ENCODE measurements around the gene SAMD13. TPM values are rescaled to one million over a fixed set of nuclear protein-coding genes. Genes with fewer than 3 reads are reported as not detected.

Gene SAMD13
- total RNA-seq, 2 experiments from 2014 or later = 0.38 to 0.48 TPM

DNA sequence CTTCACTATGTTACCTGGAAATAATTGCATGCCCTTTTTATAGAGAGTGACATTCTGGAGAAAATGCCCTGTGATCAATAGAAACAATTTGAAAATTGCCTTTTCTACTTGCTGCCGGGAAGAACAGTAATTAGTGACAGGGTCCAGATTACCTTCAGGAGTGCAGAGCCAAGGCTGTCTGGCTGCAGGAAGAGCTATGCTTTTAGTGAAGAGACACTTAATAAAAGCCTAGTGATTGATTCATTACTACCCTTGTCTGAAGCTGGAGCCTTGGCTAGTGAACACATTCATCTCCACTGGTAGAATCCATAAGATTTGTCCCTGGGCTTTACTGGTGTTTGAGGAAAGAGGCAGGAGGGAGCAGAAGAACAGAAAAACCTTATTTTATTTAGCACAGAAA is 83.8 kb downstream of the SAMD13 start:
- CTCF ChIA-PET = no interaction called here
- Mint-ChIP-seq H3K27ac (no peak overlapping the region), H3K4me1 (ENCODE audit: low read depth) (no peaks in the 10 kb centered on the region), H3K27me3 (no peaks in the 10 kb centered on the region), H3K9me3 (no peaks in the 10 kb centered on the region), H3K36me3 (no peaks in the 10 kb centered on the region), H3K4me3 (no peak overlapping the region)
- intact Hi-C loops (cut with micrococcal nuclease) = no loop called here
- DNase-seq = no peak
- POLR2A ChIA-PET = no interaction called here

- no peak for DNase-seq
- no peak overlapping the region for H3K27ac Mint-ChIP-seq
- no peaks in the 10 kb centered on the region for H3K4me1 Mint-ChIP-seq (ENCODE audit: low read depth)
- no peaks in the 10 kb centered on the region for H3K9me3 Mint-ChIP-seq
- H3K4me3 Mint-ChIP-seq = no peak overlapping the region
- H3K27me3 Mint-ChIP-seq = no peaks in the 10 kb centered on the region
- intact Hi-C loops (cut with micrococcal nuclease) = no loop called here
- ChIA-PET POLR2A (no interaction called here), CTCF (no interaction called here)
- no peaks in the 10 kb centered on the region for H3K36me3 Mint-ChIP-seq
These were observed 85.4 kb downstream of the SAMD13 start for GRCh38 chr1:84386716-84387479.

DNA sequence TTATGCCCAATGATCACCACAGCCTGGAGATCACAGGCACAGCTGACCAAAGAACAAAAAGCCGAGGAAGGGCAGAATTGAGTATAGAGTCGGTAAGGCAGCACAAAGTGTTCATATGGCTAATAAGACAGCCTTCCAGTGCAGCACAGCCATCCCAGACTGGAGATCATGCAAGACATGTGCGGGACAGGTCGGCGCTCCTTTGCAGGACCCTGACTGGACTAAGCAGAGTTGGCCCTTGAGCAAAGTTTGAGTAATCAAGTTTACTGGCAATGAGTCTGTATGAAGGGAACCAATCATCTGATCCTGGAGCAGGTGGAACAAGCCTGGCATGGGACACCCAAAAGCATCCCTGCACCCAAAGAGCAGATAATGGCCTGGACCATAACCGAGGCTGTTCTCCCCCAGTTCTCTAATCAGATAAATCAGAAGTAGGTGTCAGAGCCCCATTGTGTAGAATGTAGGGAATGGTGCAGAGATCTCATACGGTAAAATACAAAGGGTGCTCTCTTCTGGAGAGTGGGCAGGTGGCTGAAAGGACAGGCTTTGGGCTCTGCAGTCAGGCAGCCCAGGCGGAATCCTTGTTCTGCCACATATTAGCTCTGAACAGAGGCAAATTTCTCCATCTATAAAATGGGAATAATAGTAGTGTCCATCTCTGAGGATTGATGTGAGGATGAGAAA is 86.1 kb downstream of the SAMD13 start:
- no peaks in the 10 kb centered on the region for H3K4me1 Mint-ChIP-seq (ENCODE audit: low read depth)
- H3K27ac Mint-ChIP-seq = no peak overlapping the region
- no peak for DNase-seq
- ChIA-PET POLR2A (no interaction called here), CTCF (no interaction called here)
- intact Hi-C loops (cut with micrococcal nuclease) = no loop called here
- no peaks in the 10 kb centered on the region for H3K9me3 Mint-ChIP-seq
- H3K36me3 Mint-ChIP-seq = no peaks in the 10 kb centered on the region
- no peak overlapping the region for H3K4me3 Mint-ChIP-seq
- H3K27me3 Mint-ChIP-seq = no peaks in the 10 kb centered on the region

- H3K9me3 Mint-ChIP-seq = no peaks in the 10 kb centered on the region
- intact Hi-C loops (cut with micrococcal nuclease) = no loop called here
- CTCF ChIA-PET = no interaction called here
- H3K36me3 Mint-ChIP-seq = no peaks in the 10 kb centered on the region
- POLR2A ChIA-PET = no interaction called here
- no peak for DNase-seq
- no peaks in the 10 kb centered on the region for H3K4me1 Mint-ChIP-seq (ENCODE audit: low read depth)
- H3K27ac Mint-ChIP-seq = no peak overlapping the region
- H3K4me3 Mint-ChIP-seq = no peak overlapping the region
- H3K27me3 Mint-ChIP-seq = no peaks in the 10 kb centered on the region
These were observed 88.7 kb downstream of the SAMD13 start for GRCh38 chr1:84390226-84390625.

- CTCF ChIA-PET = no interaction called here
- H3K9me3 Mint-ChIP-seq = no peaks in the 10 kb centered on the region
These were observed 97.0 kb downstream of the SAMD13 start, which contains the start of gene DNASE2B for GRCh38 chr1:84398175-84399155. Gene DNASE2B, plus strand, starts transcription at chr1:84398484. Its CDS starts 81 bp downstream, at chr1:84398565.

More at GRCh38 chr1:84398175-84399155, 97.0 kb downstream of the SAMD13 start, which contains the start of gene DNASE2B:
- intact Hi-C loops (cut with micrococcal nuclease) = no loop called here
- POLR2A ChIA-PET = interaction anchor here (0.6 kb wide), 1 partner anchor 32 kb away, joined by 4 read pairs; no protein-coding TSS in a partner anchor
- no peaks in the 10 kb centered on the region for H3K36me3 Mint-ChIP-seq
- H3K27ac Mint-ChIP-seq = no peak within 1 kb of the TSS
- no peak within 1 kb of the TSS for H3K4me3 Mint-ChIP-seq
- H3K27me3 Mint-ChIP-seq = no peaks in the 10 kb centered on the region
- H3K4me1 Mint-ChIP-seq (ENCODE audit: low read depth) = no peaks in the 10 kb centered on the region
- DNase-seq = no peak

Other genes starting within 250 kb of the SAMD13 start
- 10 to 100 TPM; 20.1 to 22.7 TPM for gene PRKACB, start 157.4 kb upstream of the SAMD13 start, total RNA-seq
- not detected for gene DNASE2B, start 96.8 kb downstream of the SAMD13 start, total RNA-seq
- 10 to 100 TPM; 55.0 to 56.5 TPM for gene RPF1, start 177.6 kb downstream of the SAMD13 start, total RNA-seq
- 1 to 10 TPM; 3.2 to 3.8 TPM for gene SPATA1, start 204.7 kb downstream of the SAMD13 start, total RNA-seq
- gene GNG5, start 204.9 kb downstream of the SAMD13 start, total RNA-seq = 100 to 1,000 TPM; 139 to 143 TPM

Data from activated CD4-positive, alpha-beta memory T cell treated with anti-CD3 and anti-CD28 coated beads for 36 hours (primary cell).